Measurements from ENCODE around the gene PCDHAC2.

PCDHAC2 gene

DNA sequence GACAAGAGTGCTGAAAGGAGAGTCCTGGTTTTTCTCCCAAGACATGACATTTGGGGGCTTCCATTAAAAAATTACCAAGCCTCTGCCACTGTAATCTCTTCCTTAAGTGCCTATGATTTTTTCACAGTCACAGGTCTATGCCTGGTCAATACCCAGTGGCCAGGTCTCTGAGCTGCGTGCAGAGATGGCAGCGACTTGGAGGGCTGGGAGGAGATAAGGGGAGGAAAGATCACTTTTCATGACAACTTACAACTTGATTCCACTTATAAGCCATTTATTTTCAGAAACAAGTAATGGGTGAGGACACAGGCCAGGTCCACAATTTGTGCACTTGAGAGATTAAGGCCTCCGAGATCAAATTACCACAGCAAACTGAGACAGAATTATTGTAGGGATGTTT, 1.9 kb upstream of the PCDHAC2 start:
- no peaks in the 10 kb centered on the region for H3K9me3 ChIP-seq (ENCODE audit: control insufficient read depth, low read length)
- no peaks in the 10 kb centered on the region for H3K36me3 ChIP-seq (ENCODE audit: control insufficient read depth, insufficient read depth, low read length, severe bottlenecking)
- H3K4me3 ChIP-seq (ENCODE audit: low read length), result no peak overlapping the region
- H3K27me3 ChIP-seq (replicated peaks; ENCODE audit: control insufficient read depth, insufficient read depth, low read length), result peaks cover 22% of the 10 kb centered on the region
- no peaks in the 10 kb centered on the region for H3K4me1 ChIP-seq (ENCODE audit: control insufficient read depth, insufficient read depth, low read length)
- no peak overlapping the region for H3K9ac ChIP-seq (ENCODE audit: low read length)
- DNase-seq (ENCODE audit: low read depth), result no peak

DNA sequence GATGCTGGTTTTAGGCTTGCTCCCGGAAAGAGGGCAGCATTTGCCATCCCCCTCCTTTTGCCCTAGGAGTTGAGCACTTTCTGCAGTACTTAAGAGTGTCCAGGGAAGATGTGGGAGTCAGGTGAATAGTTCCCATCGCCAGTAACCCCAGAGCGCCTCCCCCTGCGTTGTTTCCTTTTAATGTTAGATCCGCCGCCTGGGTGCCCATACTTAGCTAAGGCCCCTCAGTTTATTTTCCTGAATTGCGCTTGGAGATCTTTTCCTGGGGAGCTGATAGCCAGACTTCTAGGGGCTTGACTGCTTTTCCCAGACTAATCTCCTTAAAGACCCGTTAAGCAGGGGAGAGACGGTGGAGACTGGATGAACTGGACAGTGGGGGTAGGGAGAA, 377 bp upstream of the PCDHAC2 start:
- H3K27me3 ChIP-seq (replicated peaks; ENCODE audit: control insufficient read depth, insufficient read depth, low read length), result peaks cover 22% of the 10 kb centered on the region
- DNase-seq (ENCODE audit: low read depth), result no peak
- no peaks in the 10 kb centered on the region for H3K9me3 ChIP-seq (ENCODE audit: control insufficient read depth, low read length)
- peak overlapping the region; percentile 49 for H3K9ac ChIP-seq (ENCODE audit: low read length)
- H3K4me1 ChIP-seq (ENCODE audit: control insufficient read depth, insufficient read depth, low read length), result no peaks in the 10 kb centered on the region
- no peaks in the 10 kb centered on the region for H3K36me3 ChIP-seq (ENCODE audit: control insufficient read depth, insufficient read depth, low read length, severe bottlenecking)
- peak overlapping the region; percentile 77 for H3K4me3 ChIP-seq (ENCODE audit: low read length)

DNA sequence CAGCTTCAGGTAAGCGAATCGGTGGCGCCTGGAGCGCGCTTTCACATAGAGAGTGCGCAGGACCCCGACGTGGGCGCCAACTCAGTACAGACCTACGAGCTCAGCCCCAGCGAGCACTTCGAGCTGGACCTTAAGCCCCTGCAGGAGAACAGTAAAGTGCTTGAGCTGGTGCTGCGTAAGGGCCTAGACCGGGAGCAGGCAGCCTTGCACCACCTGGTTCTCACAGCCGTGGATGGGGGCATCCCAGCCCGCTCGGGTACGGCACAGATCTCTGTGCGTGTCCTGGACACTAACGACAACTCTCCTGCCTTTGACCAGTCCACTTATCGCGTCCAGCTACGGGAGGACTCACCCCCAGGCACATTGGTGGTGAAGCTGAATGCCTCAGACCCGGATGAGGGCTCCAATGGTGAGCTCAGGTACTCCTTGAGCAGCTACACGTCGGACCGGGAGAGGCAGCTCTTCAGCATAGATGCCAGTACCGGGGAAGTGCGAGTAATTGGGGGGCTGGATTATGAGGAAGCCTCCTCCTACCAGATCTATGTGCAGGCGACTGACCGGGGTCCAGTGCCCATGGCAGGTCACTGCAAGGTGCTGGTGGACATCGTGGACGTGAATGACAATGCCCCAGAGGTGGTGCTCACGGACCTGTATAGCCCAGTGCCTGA, 1.1 kb downstream of the PCDHAC2 start:
- Histone ChIP-seq H3K9me3 (ENCODE audit: control insufficient read depth, low read length) (no peaks in the 10 kb centered on the region), H3K4me3 (ENCODE audit: low read length) (peak overlapping the region; percentile 77), H3K36me3 (ENCODE audit: control insufficient read depth, insufficient read depth, low read length, severe bottlenecking) (no peaks in the 10 kb centered on the region), H3K9ac (ENCODE audit: low read length) (no peak overlapping the region), H3K27me3 (replicated peaks; ENCODE audit: control insufficient read depth, insufficient read depth, low read length) (peaks cover 22% of the 10 kb centered on the region), H3K4me1 (ENCODE audit: control insufficient read depth, insufficient read depth, low read length) (no peaks in the 10 kb centered on the region)
- no peak for DNase-seq (ENCODE audit: low read depth)

DNA sequence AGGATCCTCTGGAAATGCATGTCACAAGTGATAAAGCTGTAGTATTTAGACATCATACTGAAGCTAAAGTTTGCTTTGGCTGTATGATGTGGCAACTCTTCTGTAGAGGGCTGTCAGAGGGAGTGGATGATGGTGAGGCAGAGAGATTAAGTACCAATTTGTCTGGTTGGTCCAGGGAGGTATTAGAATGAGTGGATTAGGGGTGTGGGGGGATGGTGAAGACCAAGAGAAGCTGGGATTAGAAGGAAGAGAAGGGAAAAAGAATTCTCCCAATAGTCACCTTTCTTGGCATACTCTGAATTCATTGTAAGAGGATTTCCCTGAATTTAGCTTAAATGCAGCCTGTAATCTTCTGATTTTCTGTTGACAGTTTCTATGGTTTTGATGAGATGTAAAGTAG, 3.6 kb downstream of the PCDHAC2 start:
- Histone ChIP-seq H3K4me3 (ENCODE audit: low read length) (no peak overlapping the region), H3K9me3 (ENCODE audit: control insufficient read depth, low read length) (no peaks in the 10 kb centered on the region), H3K36me3 (ENCODE audit: control insufficient read depth, insufficient read depth, low read length, severe bottlenecking) (no peaks in the 10 kb centered on the region), H3K9ac (ENCODE audit: low read length) (no peak overlapping the region), H3K4me1 (ENCODE audit: control insufficient read depth, insufficient read depth, low read length) (no peaks in the 10 kb centered on the region), H3K27me3 (replicated peaks; ENCODE audit: control insufficient read depth, insufficient read depth, low read length) (peaks cover 22% of the 10 kb centered on the region)
- DNase-seq (ENCODE audit: low read depth), result no peak

DNA sequence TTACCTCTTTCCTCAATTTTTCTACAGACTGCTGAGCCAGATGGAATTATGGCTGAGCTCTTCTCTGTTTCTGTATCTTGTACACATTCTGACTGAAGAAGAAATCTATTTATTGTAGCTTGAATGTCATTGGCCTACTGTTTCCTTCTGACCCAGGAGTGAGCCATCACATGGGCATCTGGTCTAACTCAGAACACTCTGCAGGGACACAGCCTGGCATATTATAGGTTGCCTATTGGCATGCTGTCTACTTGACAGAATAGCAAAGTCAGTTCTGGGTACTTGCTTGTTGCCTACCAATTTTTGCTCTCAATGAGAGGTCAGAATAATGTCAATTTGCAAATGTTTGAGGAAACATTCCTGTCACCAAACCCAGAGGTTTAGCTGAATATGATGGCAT, 7.3 kb downstream of the PCDHAC2 start:
- no peak for DNase-seq (ENCODE audit: low read depth)
- Histone ChIP-seq H3K9ac (ENCODE audit: low read length) (no peak overlapping the region), H3K4me1 (ENCODE audit: control insufficient read depth, insufficient read depth, low read length) (peaks cover 11% of the 10 kb centered on the region), H3K27me3 (replicated peaks; ENCODE audit: control insufficient read depth, insufficient read depth, low read length) (peaks cover 6% of the 10 kb centered on the region), H3K9me3 (ENCODE audit: control insufficient read depth, low read length) (no peaks in the 10 kb centered on the region), H3K4me3 (ENCODE audit: low read length) (no peak overlapping the region), H3K36me3 (ENCODE audit: control insufficient read depth, insufficient read depth, low read length, severe bottlenecking) (no peaks in the 10 kb centered on the region)

DNA sequence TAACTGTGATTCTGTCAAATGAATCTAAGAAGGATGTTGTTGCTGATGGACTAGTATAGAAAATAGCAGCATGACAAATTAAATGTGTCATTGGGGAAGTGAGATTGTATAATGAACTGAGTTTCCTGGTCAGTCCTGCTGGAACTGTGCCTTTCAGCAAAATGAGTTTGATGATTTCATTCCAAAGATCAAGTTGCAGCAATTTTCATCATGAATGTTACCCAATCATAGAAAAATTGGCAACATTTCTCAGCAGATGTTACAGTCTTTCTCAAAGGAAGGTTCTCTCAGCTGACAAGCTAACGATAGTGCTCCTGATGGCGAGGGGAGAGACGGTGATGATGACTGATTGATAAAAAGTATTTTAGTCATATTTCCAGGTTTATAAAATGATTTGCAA, 10.7 kb downstream of the PCDHAC2 start:
- Histone ChIP-seq H3K36me3 (ENCODE audit: control insufficient read depth, insufficient read depth, low read length, severe bottlenecking) (no peaks in the 10 kb centered on the region), H3K9ac (ENCODE audit: low read length) (no peak overlapping the region), H3K9me3 (ENCODE audit: control insufficient read depth, low read length) (no peaks in the 10 kb centered on the region), H3K27me3 (replicated peaks; ENCODE audit: control insufficient read depth, insufficient read depth, low read length) (no peaks in the 10 kb centered on the region), H3K4me1 (ENCODE audit: control insufficient read depth, insufficient read depth, low read length) (peaks cover 11% of the 10 kb centered on the region), H3K4me3 (ENCODE audit: low read length) (no peak overlapping the region)
- DNase-seq (ENCODE audit: low read depth), result peak; percentile 46

DNA sequence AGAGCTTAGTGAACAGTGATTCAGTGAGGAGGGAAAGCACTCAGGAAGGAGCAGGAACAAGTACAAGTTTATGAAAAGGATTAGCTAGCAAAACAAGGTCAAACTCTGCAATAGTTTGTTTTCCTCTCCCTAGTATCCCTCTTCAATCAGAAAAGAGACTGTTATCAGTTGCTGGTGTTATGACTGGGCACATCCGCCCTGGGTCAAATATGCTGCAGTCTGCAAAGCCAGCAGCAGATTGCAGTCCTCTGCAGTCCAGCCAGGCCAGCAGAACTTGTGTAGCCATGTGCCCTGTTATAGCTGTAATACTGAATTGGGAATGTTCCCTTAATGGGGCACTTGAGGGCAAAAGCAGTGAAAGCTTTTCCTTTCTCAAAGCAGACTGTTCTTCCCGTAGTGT, 12.0 kb downstream of the PCDHAC2 start:
- H3K9me3 ChIP-seq (ENCODE audit: control insufficient read depth, low read length), result no peaks in the 10 kb centered on the region
- H3K9ac ChIP-seq (ENCODE audit: low read length), result no peak overlapping the region
- no peaks in the 10 kb centered on the region for H3K36me3 ChIP-seq (ENCODE audit: control insufficient read depth, insufficient read depth, low read length, severe bottlenecking)
- no peaks in the 10 kb centered on the region for H3K27me3 ChIP-seq (replicated peaks; ENCODE audit: control insufficient read depth, insufficient read depth, low read length)
- H3K4me1 ChIP-seq (ENCODE audit: control insufficient read depth, insufficient read depth, low read length), result peaks cover 11% of the 10 kb centered on the region
- DNase-seq (ENCODE audit: low read depth), result peak; percentile 4
- H3K4me3 ChIP-seq (ENCODE audit: low read length), result no peak overlapping the region

DNA sequence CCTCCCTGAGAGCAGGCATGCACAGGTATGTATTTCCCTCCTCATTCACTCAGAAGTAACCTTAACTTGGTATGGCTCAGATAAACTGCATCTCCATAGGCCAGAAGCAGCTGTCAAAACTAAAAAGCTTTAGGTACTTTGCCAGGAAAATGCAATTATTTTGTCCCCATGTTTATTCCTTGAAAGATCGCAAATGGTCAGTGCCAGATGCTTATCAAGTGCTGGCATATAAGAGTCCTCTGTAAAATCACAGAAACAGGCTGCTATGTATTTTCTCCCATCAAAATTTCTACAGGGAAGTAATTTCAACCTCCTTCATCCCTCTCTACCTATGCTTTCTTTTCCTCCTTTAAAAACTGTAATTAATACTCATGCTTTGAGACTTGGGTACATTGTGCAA, 12.7 kb downstream of the PCDHAC2 start:
- Histone ChIP-seq H3K36me3 (ENCODE audit: control insufficient read depth, insufficient read depth, low read length, severe bottlenecking) (no peaks in the 10 kb centered on the region), H3K9ac (ENCODE audit: low read length) (no peak overlapping the region), H3K9me3 (ENCODE audit: control insufficient read depth, low read length) (no peaks in the 10 kb centered on the region), H3K4me1 (ENCODE audit: control insufficient read depth, insufficient read depth, low read length) (peaks cover 11% of the 10 kb centered on the region), H3K4me3 (ENCODE audit: low read length) (no peak overlapping the region), H3K27me3 (replicated peaks; ENCODE audit: control insufficient read depth, insufficient read depth, low read length) (no peaks in the 10 kb centered on the region)
- DNase-seq (ENCODE audit: low read depth), result no peak

DNA sequence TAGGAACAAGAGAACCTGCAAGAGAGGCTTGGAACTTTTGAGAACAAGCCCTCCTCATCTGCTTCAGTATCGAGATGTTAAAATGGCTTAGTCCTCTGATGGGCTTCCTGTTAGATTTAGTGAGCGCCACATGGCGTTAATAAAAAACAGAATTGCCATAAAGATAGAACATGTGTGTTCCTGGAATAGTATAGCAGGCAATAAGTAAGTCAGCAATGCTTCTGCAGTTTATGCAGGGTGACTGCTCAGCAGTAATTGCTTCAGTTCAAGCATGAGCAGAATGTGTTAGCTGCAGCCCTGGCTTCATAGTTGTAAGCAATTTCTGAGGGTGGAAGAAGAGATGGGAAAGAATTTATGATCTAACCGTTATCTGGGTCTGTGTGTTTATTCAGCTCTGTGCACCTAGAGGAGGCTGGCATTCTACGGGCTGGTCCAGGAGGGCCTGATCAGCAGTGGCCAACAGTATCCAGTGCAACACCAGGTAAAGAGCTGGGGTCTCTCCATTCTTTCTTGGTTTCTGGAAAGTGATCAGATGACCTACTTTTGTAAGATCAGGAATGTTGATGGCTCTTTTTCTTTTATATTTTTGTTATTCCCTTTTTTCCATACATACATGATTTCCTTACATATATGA, 15.9 kb downstream of the PCDHAC2 start:
- no peak for DNase-seq (ENCODE audit: low read depth)
- Histone ChIP-seq H3K4me3 (ENCODE audit: low read length) (no peak overlapping the region), H3K27me3 (replicated peaks; ENCODE audit: control insufficient read depth, insufficient read depth, low read length) (no peaks in the 10 kb centered on the region), H3K4me1 (ENCODE audit: control insufficient read depth, insufficient read depth, low read length) (peaks cover 6% of the 10 kb centered on the region), H3K9ac (ENCODE audit: low read length) (no peak overlapping the region), H3K9me3 (ENCODE audit: control insufficient read depth, low read length) (no peaks in the 10 kb centered on the region), H3K36me3 (ENCODE audit: control insufficient read depth, insufficient read depth, low read length, severe bottlenecking) (no peaks in the 10 kb centered on the region)

DNA sequence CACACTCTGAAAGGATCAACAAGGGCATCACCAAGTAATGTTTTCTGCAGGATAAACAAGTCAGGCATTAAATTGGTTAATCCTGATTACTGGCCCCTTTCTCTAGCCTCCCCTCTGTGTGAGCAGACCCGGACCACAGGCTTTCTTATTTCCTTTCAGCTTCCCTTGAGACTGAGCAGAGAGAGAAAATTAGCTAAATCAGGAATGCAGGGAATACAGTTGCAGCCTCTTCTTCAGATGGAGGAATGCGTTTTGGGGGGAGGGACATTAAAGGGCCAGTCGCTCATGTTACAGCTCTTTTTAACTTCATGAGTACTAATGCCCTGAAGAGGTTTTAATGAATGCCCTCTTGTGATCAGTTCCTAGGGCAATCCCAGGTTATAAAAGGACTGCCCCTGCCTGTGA, 19.8 kb downstream of the PCDHAC2 start:
- Histone ChIP-seq H3K27me3 (replicated peaks; ENCODE audit: control insufficient read depth, insufficient read depth, low read length) (no peaks in the 10 kb centered on the region), H3K9me3 (ENCODE audit: control insufficient read depth, low read length) (no peaks in the 10 kb centered on the region), H3K4me3 (ENCODE audit: low read length) (no peak overlapping the region), H3K4me1 (ENCODE audit: control insufficient read depth, insufficient read depth, low read length) (no peaks in the 10 kb centered on the region), H3K36me3 (ENCODE audit: control insufficient read depth, insufficient read depth, low read length, severe bottlenecking) (no peaks in the 10 kb centered on the region), H3K9ac (ENCODE audit: low read length) (no peak overlapping the region)
- DNase-seq (ENCODE audit: low read depth), result no peak

DNA sequence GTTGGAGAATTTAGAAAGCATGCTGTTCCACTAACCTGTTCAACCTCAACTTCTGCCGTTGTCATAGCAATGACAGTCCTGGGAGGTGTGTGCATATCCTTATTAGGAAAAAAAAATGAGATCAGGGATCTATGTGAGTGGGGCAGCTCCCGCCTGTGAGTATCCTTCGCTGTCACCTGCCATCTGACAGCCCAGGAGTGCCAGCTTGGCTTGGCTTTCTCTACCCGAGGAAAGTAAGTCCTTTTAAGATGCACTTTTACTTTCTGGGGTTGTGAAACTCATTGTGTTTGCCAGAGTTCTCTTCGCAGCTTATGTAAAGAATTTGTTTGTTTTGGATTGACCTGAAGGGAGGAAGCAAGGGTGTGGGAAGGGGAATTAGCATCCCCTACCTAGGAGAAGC, 21.8 kb downstream of the PCDHAC2 start:
- H3K9ac ChIP-seq (ENCODE audit: low read length), result no peak overlapping the region
- DNase-seq (ENCODE audit: low read depth), result no peak
- H3K9me3 ChIP-seq (ENCODE audit: control insufficient read depth, low read length), result no peaks in the 10 kb centered on the region
- H3K27me3 ChIP-seq (replicated peaks; ENCODE audit: control insufficient read depth, insufficient read depth, low read length), result no peaks in the 10 kb centered on the region
- H3K4me3 ChIP-seq (ENCODE audit: low read length), result no peak overlapping the region
- no peaks in the 10 kb centered on the region for H3K36me3 ChIP-seq (ENCODE audit: control insufficient read depth, insufficient read depth, low read length, severe bottlenecking)
- H3K4me1 ChIP-seq (ENCODE audit: control insufficient read depth, insufficient read depth, low read length), result no peaks in the 10 kb centered on the region

DNA sequence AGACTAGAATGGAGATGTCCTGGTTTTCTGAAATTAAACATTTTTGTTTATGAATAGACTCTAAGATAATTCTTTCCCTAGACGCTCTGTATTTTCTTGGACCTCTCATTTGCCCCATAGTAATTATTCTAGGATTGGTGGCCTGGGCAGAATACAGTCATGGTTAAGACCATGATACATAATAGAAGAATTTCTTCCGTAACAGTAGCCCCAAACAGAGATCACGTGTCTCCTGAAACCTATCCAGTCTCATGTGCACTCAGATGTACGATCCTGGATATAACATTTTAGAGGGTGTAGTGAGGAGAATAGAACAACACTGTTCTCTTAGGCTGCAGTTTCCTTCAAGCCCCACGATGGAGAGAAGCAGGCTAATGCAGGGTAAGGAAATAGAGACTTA, 22.3 kb downstream of the PCDHAC2 start:
- Histone ChIP-seq H3K27me3 (replicated peaks; ENCODE audit: control insufficient read depth, insufficient read depth, low read length) (no peaks in the 10 kb centered on the region), H3K9ac (ENCODE audit: low read length) (no peak overlapping the region), H3K4me3 (ENCODE audit: low read length) (no peak overlapping the region), H3K36me3 (ENCODE audit: control insufficient read depth, insufficient read depth, low read length, severe bottlenecking) (no peaks in the 10 kb centered on the region), H3K9me3 (ENCODE audit: control insufficient read depth, low read length) (no peaks in the 10 kb centered on the region), H3K4me1 (ENCODE audit: control insufficient read depth, insufficient read depth, low read length) (no peaks in the 10 kb centered on the region)
- DNase-seq (ENCODE audit: low read depth), result no peak

All from adipocyte (in vitro differentiated cells).